DMS79 treated with DMSO at 0.1 percent for 48 hours (cell line): ENCODE measurements around the gene CCDC142.

Experiments used
- DNase-seq: peaks from one replicate; lab custom pipeline; 2025; lab: John Stamatoyannopoulos, UW

The CCDC142 gene, protein sequence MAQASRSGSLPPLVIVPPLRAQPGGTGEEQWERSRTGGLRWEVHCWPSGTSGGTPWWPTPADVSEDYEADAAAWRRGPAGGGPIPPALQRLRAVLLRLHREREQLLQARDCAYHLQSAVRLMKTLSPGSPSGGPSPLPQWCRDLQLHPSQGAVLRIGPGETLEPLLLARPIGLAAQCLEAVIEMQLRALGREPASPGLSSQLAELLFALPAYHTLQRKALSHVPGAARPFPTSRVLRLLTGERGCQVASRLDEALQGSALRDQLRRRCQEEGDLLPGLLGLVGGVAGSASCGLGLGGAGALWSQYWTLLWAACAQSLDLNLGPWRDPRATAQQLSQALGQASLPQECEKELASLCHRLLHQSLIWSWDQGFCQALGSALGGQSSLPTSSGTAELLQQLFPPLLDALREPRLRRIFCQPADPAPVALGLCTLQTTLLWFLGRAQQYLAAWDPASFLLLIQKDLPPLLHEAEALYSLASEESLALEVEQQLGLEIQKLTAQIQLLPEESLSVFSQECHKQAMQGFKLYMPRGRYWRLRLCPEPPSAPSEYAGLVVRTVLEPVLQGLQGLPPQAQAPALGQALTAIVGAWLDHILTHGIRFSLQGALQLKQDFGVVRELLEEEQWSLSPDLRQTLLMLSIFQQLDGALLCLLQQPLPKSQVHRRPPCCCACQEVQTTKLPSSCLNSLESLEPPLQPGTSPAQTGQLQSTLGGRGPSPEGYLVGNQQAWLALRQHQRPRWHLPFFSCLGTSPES

DNA sequence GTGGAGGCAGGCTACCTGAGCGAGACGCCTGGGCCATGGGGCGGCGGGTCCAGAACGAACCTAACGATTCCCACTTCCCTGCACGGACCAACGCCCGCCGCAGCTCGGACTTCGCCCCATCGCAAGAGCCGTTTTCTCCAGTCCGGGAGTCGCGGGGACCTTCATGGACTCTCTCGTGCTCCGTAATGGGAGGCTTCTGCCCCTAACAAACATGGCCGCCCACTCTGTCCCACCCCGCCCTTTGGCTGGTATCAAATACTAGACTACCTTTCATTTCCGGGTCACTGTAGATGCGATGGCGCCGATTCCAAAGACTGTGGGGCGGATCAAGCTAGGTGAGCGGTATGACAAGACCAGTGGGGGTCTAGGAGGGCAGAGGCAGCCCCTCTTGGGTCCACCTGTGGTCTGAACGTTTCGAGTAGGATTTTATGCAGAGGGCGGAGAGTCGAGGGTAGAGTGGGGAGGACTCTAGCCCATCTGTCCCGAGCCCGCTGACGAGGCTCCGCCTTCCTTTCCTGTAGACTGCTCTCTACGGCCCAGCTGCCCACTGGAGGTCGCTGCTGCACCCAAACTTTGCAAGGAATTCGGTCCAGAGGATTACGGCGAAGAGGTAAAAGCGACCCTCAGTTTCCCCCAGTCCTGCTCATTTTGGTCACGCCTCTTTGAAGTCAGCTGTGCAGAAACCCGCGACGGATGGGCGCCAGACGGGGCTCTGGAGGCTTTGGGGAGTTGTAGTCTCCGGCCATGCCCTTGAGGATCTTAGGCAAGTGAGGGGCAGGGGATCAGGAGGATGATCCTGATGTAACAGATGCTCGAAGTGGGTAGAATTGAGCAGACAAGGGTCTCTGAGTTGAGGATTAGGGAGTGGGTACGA lies at the start of gene CCDC142, which contains the start of gene TTC31:
Gene CCDC142 (minus strand): TSS at position 198 of the 874 bp plus-strand sequence. CDS start 161 bp downstream, at position 37.
Gene TTC31 (plus strand): TSS at position 281 of the 874 bp plus-strand sequence. CDS start 15 bp downstream, at position 296.
- DNase-seq: peak; percentile 97

DNA sequence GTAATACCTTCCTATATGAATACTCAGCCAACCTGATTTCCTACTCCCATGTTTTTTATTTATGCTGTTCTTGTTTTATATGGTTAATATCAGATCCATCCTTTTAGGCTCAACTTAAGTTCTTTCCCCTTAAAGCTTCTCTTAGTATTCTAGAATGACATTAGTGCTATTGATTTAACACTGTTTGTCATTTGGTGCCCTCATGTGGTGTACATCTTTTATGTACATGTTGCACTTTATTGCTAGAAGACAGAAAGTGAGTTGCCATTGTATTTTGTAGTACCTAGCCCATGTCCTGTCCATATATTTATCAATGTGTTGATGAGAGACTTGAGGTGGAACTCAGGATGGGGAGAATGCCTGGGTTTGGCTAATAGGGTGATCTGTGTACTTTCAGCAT lies 49.4 kb upstream of the CCDC142 start:
- no peak for DNase-seq

DNA sequence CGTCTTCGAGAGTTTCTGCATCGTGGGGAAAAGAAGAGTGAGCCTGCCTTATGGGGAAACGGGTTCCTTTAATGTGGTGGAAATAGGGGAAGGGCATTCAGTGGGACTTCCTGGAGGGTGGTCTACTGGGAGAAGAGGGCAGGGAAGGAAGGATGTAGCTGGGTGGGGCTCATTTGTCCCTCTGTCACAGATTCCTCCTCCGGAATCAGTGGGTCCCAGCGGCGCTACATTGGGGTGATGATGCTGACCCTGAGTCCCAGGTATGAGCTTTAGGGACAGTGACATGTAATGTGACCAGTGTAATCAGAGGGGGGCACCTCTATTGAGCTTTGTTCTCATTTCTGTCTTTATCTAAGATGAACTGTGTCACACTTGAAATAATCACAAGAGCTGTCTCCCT lies 48.9 kb upstream of the CCDC142 start:
- DNase-seq: no peak

DNA sequence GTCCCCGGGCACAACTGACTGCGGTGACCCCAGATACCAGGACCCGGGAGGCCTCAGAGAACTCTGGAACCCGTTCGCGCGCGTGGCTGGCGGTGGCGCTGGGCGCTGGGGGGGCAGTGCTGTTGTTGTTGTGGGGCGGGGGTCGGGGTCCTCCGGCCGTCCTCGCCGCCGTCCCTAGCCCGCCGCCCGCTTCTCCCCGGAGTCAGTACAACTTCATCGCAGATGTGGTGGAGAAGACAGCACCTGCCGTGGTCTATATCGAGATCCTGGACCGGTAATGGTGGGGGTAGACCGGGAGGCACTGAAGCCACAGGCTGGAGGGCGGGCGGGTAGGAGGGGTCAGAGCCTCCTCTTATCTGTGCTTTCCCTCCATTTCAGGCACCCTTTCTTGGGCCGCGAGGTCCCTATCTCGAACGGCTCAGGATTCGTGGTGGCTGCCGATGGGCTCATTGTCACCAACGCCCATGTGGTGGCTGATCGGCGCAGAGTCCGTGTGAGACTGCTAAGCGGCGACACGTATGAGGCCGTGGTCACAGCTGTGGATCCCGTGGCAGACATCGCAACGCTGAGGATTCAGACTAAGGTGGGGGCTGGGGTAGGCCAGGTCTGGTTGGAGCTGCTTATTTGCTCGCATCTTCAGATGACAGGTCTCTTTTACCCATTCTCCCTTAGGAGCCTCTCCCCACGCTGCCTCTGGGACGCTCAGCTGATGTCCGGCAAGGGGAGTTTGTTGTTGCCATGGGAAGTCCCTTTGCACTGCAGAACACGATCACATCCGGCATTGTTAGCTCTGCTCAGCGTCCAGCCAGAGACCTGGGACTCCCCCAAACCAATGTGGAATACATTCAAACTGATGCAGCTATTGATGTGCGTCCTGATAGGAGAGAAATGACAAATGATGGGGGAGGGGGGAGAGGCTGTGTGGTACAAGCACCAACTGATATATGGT lies 47.7 kb upstream of the CCDC142 start:
- DNase-seq: no peak

DNA sequence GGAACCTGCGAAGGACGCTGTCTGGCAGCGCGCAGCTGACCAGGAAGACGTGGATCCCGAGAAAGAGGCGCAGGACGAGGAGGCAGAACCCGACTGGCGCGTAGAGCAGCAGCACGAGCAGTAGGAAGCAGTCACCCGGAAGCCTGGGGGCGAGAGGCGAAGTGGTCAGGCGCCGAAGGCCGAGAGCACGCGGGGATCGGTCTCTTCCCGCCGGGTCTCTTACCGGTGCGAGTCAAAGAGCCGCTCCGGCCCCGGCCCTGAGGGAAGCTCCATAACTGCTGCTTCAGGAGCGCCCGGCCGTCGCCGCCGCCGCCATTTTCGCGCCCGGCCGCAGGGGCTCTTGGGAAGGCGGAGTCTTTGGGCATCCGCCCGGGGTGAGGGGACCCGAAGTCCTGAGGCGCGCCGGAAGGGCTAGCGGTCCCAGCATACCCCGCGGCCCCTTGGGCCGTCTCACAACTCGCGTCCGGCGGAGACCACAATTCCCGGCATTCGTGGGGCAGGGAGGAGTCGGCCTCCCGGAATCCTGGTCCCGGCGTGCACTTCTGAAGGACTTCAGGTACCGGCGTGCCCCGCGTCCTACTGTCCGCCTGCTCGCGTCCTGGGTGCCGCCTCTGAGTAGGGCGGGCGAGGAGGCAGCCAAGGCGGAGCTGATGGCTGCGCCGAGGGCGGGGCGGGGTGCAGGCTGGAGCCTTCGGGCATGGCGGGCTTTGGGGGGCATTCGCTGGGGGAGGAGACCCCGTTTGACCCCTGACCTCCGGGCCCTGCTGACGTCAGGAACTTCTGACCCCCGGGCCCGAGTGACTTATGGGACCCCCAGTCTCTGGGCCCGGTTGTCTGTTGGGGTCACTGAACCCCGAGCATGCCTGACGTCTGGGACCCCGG lies 46.8 kb upstream of the CCDC142 start, which contains the start of the genes AUP1 and HTRA2:
Gene AUP1 (minus strand): TSS at position 350 of the 882 bp plus-strand sequence. CDS start 77 bp downstream, at position 273.
Gene HTRA2 (plus strand): TSS at position 577 of the 882 bp plus-strand sequence. CDS start 74 bp downstream, at position 651.
- DNase-seq: peak; percentile 92

DNA sequence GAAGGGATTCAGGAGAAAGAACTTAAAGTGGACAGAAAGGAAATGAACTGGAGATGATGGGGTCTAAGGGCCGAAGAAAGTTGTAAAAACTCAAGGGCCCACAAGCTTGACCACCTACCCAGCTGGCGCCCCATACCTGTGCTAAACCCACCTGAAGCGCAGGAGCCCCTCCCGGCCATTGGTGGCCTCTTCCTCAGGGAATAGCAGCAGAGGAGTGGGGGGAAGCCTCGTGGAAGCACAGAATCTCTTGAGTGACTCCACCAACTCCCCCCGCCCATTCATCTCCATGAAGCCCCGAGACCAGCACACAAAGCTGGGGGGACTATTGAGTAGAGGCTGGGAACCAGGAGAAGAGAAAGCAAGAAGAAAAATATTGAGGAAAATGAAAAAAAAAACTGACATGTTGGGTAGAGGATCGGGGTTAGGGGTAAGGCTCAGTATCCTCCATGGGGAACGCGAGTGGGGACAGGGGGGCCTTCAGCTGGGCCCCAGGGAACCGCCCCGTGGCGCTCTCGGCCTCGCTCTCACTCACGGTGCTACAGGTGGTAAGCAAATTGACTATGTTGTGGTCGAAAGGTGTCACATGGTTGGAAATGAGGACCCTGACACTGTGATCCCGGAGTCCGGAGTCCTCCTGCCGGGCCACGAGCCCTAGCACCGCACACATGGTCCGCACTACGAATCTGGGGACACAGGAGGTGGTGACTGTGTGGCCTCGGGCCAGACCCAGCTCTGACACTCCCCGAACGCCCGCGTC lies 46.0 kb upstream of the CCDC142 start:
- no peak for DNase-seq

DNA sequence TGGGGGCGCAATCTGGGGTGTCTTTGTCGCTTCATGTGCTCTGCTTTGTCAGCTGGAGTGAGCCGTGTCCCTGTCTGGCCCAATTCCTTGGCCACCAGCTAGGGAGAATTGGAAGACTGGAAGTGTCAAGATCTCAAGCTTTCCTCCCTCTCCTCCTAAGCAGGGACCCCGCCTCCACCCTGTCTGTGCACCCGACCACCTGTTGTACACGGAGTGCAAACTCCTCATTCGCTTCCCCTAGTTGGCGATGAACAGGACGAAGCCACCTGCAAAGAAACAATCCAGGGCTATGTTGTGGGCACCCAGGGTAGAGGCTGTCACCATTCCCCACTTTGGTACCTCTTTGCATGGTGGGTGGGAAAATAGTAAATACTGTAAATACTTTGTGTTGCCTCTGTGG lies 44.9 kb upstream of the CCDC142 start:
- DNase-seq: no peak

DNA sequence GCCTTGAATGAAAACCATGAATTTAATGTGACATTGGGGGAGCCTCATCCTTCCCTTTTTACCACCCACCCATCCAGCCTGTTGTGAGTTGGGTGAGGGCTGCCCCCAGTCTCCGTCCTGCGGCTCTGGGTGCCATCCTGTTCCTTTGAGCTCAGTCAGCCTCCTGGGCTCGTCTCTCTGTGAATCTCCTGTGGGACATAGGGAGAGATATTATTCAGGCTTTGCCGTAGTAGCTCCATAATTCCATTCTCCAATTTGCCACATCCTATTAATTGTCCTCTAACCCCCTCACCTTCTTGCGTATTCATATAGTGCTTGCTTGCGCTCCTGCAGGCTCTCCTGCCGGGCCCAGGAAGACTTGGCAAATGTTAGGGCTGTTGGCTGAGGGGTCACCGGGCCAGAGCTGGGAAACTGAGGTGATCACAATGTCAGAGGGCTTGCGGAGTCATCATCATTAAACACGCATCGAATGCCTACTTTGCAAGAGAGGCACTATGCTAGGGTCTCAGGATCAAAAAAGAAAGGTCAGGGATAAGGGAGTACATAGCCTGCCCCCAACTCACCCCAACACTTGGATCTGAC lies 43.9 kb upstream of the CCDC142 start:
- DNase-seq: no peak

DNA sequence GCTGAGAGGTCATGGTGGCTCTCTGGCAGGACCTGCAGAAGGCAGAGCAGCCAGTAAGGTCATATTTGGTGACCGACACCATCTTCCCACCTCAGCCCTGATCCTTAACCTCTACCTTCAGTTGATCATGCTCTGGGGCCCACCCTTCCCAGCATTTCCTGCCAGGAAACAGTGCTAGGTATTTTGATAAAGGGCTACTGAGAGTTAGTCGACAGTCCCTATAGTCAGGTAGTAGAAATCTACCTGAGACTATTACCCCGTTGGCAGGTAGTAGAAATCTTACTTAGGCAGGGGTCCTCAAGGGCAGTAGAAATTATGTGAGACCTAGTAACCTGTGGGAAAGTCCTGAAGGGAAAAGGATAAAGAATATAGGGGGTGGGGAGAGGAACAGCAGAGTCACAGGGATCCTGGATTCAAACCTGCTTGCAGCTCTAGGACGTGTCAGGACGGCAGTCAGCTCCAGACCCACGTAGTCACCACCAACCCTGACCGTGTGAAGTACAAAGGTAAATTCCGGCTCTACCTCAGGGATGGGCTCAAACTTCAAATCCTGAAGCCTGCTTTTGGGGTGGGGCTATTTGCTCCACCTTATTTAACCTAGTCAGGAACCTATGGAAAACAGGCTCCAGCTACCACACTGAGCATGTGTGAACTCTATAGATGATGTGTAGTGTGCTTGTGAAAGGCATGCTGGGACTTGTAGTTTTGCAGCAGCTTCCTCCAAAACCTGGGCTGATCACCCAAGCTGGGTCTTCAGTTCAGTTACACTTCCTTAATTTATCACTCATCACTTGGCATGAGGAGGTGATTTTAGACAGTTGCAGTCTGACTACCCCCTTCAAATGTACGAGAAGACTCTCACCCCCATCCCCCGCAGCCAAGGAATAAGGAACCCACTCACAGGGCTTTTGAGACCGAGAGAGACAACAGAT lies 43.2 kb upstream of the CCDC142 start, which contains the start of gene DQX1:
Gene DQX1 (minus strand): TSS at position 515 of the 932 bp plus-strand sequence. CDS start 502 bp downstream, at position 13.
- no peak for DNase-seq

DNA sequence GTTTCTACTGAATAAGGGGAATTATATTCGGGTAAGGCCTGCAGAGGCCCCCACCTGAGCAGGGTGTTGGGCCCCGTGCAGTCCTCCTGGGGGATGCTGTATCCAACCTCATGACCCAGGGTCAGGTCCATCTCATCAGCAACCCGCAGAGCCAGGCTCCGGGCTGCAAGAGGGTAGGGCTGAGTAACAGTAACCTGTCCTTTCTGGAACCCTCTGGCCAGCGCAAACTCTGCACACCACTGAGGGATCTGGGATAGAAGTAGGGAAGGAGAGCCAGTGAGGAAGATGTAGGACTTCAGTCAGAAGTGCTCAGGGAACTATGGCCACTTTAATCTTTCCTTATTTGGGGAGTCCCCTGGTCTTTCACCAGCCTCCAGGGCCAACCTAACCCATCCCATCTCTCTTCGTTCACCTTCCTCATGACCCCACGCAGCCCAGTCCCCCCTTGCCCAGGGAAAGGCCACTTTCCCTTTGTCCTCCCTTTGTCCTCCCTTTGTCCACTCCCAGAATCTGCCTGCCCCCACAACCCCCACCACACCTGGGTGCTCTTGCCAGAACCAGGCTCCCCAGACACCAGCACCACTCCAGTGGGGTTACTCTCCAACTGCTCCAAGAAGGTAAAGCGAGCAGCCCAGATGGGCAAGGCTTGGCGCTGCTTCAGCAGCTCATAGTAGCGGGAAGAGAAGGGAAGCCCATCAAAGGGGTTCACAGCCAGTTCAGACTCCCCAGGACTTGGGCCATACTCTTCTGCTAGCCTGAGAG lies 42.3 kb upstream of the CCDC142 start:
- DNase-seq: no peak

DNA sequence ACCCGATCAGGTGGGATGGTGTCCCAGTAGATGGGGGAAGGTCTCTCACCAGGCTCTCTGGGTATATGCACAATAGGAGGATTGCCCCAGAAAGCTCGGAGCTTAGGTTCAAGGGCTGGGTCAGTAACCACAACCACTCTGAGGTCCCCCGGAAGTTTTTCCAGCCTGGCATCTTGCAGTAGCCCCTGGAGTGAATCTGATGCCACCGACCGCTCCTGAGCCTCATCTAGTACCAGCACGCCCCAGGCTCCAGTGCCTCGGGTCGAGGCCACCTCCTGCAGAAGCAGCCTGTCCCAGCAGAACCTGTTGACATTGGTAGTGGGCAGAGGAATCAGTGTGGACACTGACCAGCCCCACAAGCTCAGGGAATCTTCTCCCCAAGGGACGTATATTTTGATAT lies 41.2 kb upstream of the CCDC142 start:
- no peak for DNase-seq

DNA sequence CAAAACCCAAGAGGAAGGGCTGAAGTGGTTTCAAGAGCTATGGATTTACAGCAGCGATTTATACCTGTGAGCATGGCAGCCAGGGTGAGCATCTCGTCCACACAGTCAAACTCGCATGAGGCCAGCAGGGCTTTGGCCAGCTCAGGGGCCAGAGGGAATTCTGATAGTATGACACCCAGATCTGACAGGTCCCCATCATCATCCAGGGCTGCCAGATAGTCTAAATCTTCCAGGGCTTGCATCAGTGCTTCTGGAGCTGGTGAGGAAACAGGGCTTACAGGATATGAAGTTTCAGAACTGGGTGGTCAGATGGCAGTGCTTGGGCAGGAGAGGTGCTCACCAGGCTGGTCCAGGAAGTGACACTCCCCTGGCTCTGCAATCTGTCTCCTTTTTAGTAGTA lies 39.7 kb upstream of the CCDC142 start:
- no peak for DNase-seq

DNA sequence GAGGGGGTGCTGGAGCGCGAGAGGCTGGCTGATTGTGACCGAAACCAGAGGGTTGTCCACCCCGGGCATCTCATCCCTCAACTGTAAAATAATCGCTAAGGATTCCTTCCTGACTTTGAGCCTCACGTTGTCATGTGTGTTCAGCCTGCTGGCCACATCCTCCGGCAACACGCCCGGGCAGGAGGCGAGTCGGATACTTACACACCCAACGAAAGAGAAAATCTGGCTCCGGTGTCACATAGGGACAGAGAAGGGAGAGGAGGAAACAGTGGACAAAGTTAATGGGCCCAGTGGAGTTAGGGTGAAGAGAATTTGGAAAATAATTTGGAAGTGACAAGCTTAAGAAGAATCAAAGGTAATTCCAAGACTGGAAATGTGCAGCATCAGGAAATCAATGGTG lies 33.9 kb upstream of the CCDC142 start:
- DNase-seq: no peak

DNA sequence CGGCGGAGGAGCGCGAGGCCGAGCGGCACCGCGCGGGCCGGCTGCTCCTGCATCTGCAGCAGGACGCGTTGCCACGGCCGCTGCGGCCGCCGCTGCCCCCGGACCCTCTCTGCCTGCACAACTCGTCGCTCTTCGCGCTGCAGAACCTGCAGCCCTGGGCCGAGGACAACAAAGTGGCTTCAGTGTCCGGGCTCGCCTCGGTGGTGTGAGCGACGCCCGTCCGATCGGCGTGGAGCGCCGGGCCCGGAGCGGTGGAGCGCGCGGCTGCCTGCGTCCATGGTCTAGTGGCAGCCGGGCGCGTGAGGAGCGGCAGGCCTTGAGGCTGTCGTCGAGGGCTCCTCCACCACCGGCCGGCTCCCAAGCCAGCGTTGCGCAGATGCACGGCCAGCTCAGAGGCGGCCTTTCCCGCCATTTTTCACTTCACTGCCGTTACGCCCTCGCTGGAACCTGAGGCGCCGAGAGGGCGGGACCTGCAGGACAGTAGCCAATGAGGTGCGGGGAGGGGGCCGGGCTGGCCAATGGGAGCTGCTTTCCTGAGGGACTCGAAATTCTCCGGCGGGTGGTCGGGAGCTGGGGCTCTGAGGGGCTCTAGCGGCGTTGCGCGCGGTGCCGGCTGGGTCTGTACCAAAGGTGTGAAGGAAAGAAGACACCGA lies 33.3 kb upstream of the CCDC142 start:
- DNase-seq: no peak

DNA sequence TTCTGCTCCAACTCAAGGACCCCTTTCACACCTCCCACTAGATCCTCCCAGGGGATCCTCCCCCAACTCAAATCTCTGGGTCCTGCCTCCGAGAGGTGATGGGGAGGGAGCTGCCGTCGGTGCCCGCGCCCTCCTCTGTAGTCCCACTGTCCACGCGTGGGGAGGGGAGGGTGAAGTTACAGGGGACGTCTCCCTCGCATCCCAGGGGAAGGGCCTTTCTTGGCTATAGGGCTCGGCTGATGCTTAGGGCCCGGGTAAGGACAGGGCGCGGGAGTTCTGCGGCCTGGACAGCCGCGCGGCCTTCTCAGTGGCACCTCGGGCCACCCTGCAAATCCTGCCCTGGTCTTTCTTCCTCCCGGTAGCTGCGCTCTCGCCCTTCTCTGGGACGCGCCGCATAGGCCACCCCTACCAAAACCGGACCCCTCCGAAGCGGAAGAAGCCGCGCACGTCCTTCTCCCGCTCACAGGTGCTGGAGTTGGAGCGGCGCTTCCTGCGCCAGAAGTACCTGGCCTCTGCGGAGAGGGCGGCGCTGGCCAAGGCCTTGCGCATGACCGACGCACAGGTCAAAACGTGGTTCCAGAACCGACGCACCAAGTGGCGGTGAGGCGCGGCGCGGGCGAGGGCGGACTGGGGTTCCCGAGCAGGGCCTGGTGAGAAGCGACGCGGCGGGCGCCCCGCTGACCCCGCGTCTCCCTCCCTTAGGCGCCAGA lies 32.6 kb upstream of the CCDC142 start:
- DNase-seq: peak; percentile 8
